ENCODE measurements around the gene MAP4K2. TPM values are rescaled to one million over a fixed set of nuclear protein-coding genes. Genes with fewer than 3 reads are reported as not detected.

MAP4K2 gene
- total and polyA plus RNA-seq, 2 of the 13 experiments (the other 11 are each of a cell fraction or from before 2014, with no cell fraction given) = 8.3 to 17.6 TPM

DNA sequence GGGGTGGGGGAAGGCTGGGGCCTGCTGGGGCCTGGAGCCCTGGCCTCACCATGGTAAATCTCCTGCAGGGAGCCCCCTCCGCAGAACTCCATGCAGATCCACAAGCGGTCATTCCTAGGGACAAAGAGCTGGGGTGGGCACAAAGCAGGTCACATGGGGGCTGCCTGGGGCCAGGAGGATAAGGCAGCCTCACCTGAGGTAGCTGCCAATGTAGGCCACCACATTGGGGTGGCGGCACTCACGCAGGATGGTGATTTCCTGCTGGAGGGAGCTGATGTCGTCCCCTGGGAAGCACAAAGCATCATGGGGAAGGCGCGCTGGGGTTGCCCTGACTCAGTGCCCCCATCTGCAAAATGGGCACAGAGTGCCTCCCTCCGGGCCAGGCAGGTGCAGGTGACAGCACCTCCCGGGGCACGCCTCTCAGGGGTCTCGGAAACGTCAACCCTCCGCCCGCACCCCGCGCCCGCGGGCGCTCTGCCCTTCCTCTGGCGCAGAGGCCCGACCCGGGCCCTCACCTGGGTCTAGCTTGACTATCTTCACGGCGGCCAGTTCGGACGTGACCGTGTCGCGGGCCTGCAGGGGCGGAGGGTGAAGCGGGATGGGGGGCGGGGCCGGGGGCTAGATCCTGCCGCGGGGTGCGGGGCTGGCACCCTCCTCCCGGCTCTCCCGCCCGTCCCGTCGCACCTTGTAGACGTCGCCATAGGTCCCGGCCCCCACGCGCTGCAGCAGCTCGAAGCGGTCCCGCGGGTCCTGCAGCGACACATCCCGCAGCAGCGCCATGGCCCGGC lies 450 bp downstream of the MAP4K2 start (continued):
- TF ChIP-seq ZNF883 (CRISPR knock-in tag; IDR thresholded peaks at IDR 0.05; ENCODE audit: not compliant biosample characterization) (no peak), FOXO4 (CRISPR knock-in tag; conservative IDR thresholded peaks at IDR 0.05) (no peak), ZNF234 (CRISPR knock-in tag; conservative IDR thresholded peaks at IDR 0.05) (no peak), MAF1 (CRISPR knock-in tag; IDR thresholded peaks at IDR 0.05; ENCODE audit: borderline replicate concordance) (no peak), HNRNPL (IDR thresholded peaks at IDR 0.05; ENCODE audit: low read depth, low read length) (0 out of 2 replicates have a peak, but pooled peaks have one; percentile 59), PHF21A (CRISPR knock-in tag; IDR thresholded peaks at IDR 0.05) (no peak), ZNF629 (CRISPR knock-in tag; conservative IDR thresholded peaks at IDR 0.05) (peak; percentile 97), ZNF660 (CRISPR knock-in tag; IDR thresholded peaks at IDR 0.05; ENCODE audit: borderline replicate concordance, low read depth) (no peak), ZNF790 (CRISPR knock-in tag; IDR thresholded peaks at IDR 0.05; ENCODE audit: borderline replicate concordance) (0 out of 2 replicates have a peak, but pooled peaks have one; percentile 26), CEBPG (CRISPR knock-in tag; IDR thresholded peaks at IDR 0.05) (no peak), ADNP (CRISPR knock-in tag; IDR thresholded peaks at IDR 0.05) (no peak), ZNF749 (CRISPR knock-in tag; IDR thresholded peaks at IDR 0.05; ENCODE audit: borderline replicate concordance) (no peak), SYNCRIP (IDR thresholded peaks at IDR 0.05; ENCODE audit: insufficient read depth, low read depth, low read length) (no peak), HMG20B (CRISPR knock-in tag; conservative IDR thresholded peaks at IDR 0.05) (no peak), HOXA3 (CRISPR knock-in tag; IDR thresholded peaks at IDR 0.05) (peak; percentile 1; the same call in 1 of the 2 replicates), CBFB (CRISPR knock-in tag; IDR thresholded peaks at IDR 0.05) (0 out of 2 replicates have a peak, but pooled peaks have one; percentile 1), SAP130 (CRISPR knock-in tag; IDR thresholded peaks at IDR 0.05; ENCODE audit: low read depth) (no peak), FOXJ3 (CRISPR knock-in tag; IDR thresholded peaks at IDR 0.05; ENCODE audit: borderline replicate concordance) (no peak), ZFY (CRISPR knock-in tag; IDR thresholded peaks at IDR 0.05) (no peak)
- TF ChIP-seq, protein P1, sequence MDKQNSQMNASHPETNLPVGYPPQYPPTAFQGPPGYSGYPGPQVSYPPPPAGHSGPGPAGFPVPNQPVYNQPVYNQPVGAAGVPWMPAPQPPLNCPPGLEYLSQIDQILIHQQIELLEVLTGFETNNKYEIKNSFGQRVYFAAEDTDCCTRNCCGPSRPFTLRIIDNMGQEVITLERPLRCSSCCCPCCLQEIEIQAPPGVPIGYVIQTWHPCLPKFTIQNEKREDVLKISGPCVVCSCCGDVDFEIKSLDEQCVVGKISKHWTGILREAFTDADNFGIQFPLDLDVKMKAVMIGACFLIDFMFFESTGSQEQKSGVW (CRISPR knock-in tag; IDR thresholded peaks at IDR 0.05; ENCODE audit: borderline replicate concordance) = no peak
- TF ChIP-seq, protein P2, sequence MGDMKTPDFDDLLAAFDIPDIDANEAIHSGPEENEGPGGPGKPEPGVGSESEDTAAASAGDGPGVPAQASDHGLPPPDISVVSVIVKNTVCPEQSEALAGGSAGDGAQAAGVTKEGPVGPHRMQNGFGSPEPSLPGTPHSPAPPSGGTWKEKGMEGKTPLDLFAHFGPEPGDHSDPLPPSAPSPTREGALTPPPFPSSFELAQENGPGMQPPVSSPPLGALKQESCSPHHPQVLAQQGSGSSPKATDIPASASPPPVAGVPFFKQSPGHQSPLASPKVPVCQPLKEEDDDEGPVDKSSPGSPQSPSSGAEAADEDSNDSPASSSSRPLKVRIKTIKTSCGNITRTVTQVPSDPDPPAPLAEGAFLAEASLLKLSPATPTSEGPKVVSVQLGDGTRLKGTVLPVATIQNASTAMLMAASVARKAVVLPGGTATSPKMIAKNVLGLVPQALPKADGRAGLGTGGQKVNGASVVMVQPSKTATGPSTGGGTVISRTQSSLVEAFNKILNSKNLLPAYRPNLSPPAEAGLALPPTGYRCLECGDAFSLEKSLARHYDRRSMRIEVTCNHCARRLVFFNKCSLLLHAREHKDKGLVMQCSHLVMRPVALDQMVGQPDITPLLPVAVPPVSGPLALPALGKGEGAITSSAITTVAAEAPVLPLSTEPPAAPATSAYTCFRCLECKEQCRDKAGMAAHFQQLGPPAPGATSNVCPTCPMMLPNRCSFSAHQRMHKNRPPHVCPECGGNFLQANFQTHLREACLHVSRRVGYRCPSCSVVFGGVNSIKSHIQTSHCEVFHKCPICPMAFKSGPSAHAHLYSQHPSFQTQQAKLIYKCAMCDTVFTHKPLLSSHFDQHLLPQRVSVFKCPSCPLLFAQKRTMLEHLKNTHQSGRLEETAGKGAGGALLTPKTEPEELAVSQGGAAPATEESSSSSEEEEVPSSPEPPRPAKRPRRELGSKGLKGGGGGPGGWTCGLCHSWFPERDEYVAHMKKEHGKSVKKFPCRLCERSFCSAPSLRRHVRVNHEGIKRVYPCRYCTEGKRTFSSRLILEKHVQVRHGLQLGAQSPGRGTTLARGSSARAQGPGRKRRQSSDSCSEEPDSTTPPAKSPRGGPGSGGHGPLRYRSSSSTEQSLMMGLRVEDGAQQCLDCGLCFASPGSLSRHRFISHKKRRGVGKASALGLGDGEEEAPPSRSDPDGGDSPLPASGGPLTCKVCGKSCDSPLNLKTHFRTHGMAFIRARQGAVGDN (CRISPR knock-in tag; IDR thresholded peaks at IDR 0.05) = peak; percentile 27; the same call in 1 of the 2 replicates
- TF ChIP-seq, protein P3, sequence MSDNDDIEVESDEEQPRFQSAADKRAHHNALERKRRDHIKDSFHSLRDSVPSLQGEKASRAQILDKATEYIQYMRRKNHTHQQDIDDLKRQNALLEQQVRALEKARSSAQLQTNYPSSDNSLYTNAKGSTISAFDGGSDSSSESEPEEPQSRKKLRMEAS (IDR thresholded peaks at IDR 0.05) = peak; percentile 38; the same call in 1 of the 2 replicates
- TF ChIP-seq, protein P4, sequence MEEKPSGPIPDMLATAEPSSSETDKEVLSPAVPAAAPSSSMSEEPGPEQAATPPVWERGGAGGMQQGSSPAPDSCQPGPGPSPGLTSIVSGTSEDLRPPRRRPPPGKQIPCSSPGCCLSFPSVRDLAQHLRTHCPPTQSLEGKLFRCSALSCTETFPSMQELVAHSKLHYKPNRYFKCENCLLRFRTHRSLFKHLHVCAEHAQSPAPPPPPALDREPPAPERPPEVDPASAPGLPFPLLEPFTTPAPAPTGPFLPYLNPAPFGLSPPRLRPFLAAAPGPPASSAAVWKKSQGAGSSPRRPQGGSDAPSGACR (CRISPR knock-in tag; IDR thresholded peaks at IDR 0.05) = peak; percentile 28; the same call in 1 of the 2 replicates
